Breast epithelium (tissue), 4 donors: Measurements from ENCODE around the gene UTP18. TPM values are rescaled to one million over a fixed set of nuclear protein-coding genes. Genes with fewer than 3 reads are reported as not detected.

Experiments used
- DNase-seq, 2 donors: peaks; one replicate each; pipeline ENCODE4 v3.0.0-alpha.2; 2019; ENCODE audit warnings: low spot score in 2 of 2
- H3K27ac ChIP-seq, 2 donors: fragments of 200-600 bp; sonication (generic) in 1 of 2; one replicate each; pipeline ENCODE4 v1.5.1; 2016 to 2019; ENCODE audit warnings: mild to moderate bottlenecking in 1 of 2
- H3K27me3 ChIP-seq, 2 donors: fragments of 200-600 bp; sonication (generic) in 1 of 2; one replicate each; pipeline versions ENCODE4 v1.5.1 to v1.6.0; 2017 to 2019; ENCODE audit warnings: control low read depth in 1 of 2, mild to moderate bottlenecking in 1 of 2
- H3K36me3 ChIP-seq: fragments of 200-600 bp; one replicate; pipeline ENCODE4 v1.5.1; 2019
- H3K4me1 ChIP-seq, 2 donors: fragments of 200-600 bp; sonication (generic); one replicate each; pipeline ENCODE4 v1.5.1; 2016 to 2019; ENCODE audit warnings: control low read depth in 1 of 2
- H3K4me3 ChIP-seq, 3 donors: fragments of 200-600 bp; sonication (generic); 1 replicate in 2 of 3; 2 replicates in 1 of 3; pipeline ENCODE4 v1.5.1; 2016 to 2019; ENCODE audit warnings: mild to moderate bottlenecking in 3 of 3, moderate library complexity in 2 of 3
- H3K9me3 ChIP-seq, 2 donors: fragments of 200-600 bp; sonication (generic) in 1 of 2; one replicate each; pipeline ENCODE4 v1.5.1; 2016 to 2019; ENCODE audit warnings: control low read depth in 1 of 2
- POLR2A ChIP-seq: fragments of 450-650 bp; IDR thresholded peaks from one replicate; pipeline ENCODE4 v1.6.1; 2016; ENCODE audit warnings: antibody characterized with exemption, mild to moderate bottlenecking, moderate library complexity
- POLR2AphosphoS5 ChIP-seq, 3 donors: sonication (generic); formaldehyde crosslinking; IDR thresholded peaks; one replicate each; pipeline ENCODE4 v1.6.1; 2017; ENCODE audit warnings: antibody characterized with exemption in 3 of 3
- intact Hi-C: fragments of 100-400 bp; cut with DNase I; formaldehyde crosslinking; loops from one replicate; pipeline ENCODE4 v1.15.1; 2023; ENCODE audit warnings: low total_unique reads
- total RNA-seq, 3 donors: library from RNA; depleted of rRNA; stranded (reverse); fragments of >200 nt; gene quantifications; one replicate each; pipeline ENCODE4 v1.1.0, GENCODE V29; 2016
- TF ChIP-seq, protein P1 (sequence below), 3 donors: fragments of 450-650 bp; IDR thresholded peaks; one replicate each; pipeline ENCODE4 v1.5.1; 2016 to 2017; ENCODE audit warnings: antibody characterized with exemption in 3 of 3, mild to moderate bottlenecking in 3 of 3, moderate library complexity in 3 of 3

UTP18 gene
- total RNA-seq, 3 donors from 2014 or later = 30.6 to 47.2 (median 46.4) TPM

DNA sequence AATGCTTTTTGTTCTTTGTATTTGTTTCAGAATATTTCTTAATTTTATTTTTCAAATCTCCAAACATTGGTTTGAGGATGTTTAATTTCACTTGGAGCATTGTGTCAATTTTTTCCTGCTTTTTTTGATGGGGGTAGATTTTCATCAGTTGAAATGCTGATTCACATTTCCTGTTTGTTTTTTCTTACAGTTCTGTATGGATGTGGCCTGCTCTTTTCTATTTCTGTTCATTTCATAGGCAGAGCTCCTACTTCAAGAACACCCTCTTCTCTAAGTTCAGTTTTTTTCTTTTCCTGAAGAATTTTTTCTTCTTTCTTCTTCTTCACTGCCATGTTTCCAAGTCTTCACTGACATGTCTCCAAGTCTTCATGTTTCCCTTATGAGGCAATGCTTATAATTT, 9.3 kb upstream of the UTP18 start:
- TF ChIP-seq, protein P1, sequence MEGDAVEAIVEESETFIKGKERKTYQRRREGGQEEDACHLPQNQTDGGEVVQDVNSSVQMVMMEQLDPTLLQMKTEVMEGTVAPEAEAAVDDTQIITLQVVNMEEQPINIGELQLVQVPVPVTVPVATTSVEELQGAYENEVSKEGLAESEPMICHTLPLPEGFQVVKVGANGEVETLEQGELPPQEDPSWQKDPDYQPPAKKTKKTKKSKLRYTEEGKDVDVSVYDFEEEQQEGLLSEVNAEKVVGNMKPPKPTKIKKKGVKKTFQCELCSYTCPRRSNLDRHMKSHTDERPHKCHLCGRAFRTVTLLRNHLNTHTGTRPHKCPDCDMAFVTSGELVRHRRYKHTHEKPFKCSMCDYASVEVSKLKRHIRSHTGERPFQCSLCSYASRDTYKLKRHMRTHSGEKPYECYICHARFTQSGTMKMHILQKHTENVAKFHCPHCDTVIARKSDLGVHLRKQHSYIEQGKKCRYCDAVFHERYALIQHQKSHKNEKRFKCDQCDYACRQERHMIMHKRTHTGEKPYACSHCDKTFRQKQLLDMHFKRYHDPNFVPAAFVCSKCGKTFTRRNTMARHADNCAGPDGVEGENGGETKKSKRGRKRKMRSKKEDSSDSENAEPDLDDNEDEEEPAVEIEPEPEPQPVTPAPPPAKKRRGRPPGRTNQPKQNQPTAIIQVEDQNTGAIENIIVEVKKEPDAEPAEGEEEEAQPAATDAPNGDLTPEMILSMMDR (IDR thresholded peaks at IDR 0.05) = no peak
- no peak for TF ChIP-seq POLR2AphosphoS5 (IDR thresholded peaks at IDR 0.05)
- no peak for TF ChIP-seq POLR2A
- intact Hi-C loops = no loop called here
- no peak overlapping the region for H3K27ac ChIP-seq

DNA sequence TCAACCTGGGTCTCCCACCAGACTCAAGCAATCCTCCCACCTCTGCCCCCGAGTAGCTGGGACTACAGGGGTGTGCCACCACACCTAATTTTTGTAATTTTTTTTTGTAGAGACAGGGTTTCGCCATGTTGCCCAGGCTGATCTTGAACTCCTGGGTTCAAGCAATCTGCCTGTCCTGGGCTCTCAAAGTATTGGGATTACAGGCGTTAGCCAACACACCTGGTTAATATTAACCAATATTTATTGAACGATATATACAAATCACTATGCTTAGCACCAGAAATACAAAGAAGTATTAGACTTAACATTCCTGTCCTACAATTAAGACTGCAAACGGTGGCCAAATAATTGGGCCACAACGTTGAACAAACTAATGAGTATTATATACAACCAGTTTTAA, 4.7 kb upstream of the UTP18 start:
- Histone ChIP-seq H3K4me1 (peaks cover 0 to 15% of the 10 kb centered on the region in 2 donors), H3K36me3 (peaks cover 6% of the 10 kb centered on the region), H3K9me3 (no peaks in the 10 kb centered on the region), H3K27ac (no peak overlapping the region), H3K4me3 (no peak overlapping the region), H3K27me3 (no peaks in the 10 kb centered on the region)
- intact Hi-C loops = no loop called here
- no peak for TF ChIP-seq POLR2AphosphoS5 (IDR thresholded peaks at IDR 0.05)
- no peak for TF ChIP-seq POLR2A
- TF ChIP-seq, protein P1 (IDR thresholded peaks at IDR 0.05) = no peak
- DNase-seq = no peak

More for the DNA sequence above, 9.3 kb upstream of the UTP18 start:
- Histone ChIP-seq H3K36me3 (peaks cover 6% of the 10 kb centered on the region), H3K27me3 (no peaks in the 10 kb centered on the region), H3K4me3 (no peak overlapping the region), H3K9me3 (no peaks in the 10 kb centered on the region), H3K4me1 (peaks cover 0 to 4% of the 10 kb centered on the region in 2 donors)
- no peak for DNase-seq

GRCh38 chr17:51256101-51256500, 4.2 kb upstream of the UTP18 start:
- TF ChIP-seq POLR2AphosphoS5 (IDR thresholded peaks at IDR 0.05) (no peak), POLR2A (no peak)
- TF ChIP-seq, protein P1 (IDR thresholded peaks at IDR 0.05) = no peak

GRCh38 chr17:51257150-51258081, 2.9 kb upstream of the UTP18 start:
- no peak for DNase-seq
- peaks cover 0 to 15% of the 10 kb centered on the region in 2 donors for H3K4me1 ChIP-seq
- H3K36me3 ChIP-seq = peaks cover 6% of the 10 kb centered on the region
- no peaks in the 10 kb centered on the region for H3K27me3 ChIP-seq
- TF ChIP-seq POLR2A = no peak
- TF ChIP-seq, protein P1 (IDR thresholded peaks at IDR 0.05) = no peak
- no peak for TF ChIP-seq POLR2AphosphoS5 (IDR thresholded peaks at IDR 0.05)
- H3K4me3 ChIP-seq = no peak overlapping the region
- no peak overlapping the region for H3K27ac ChIP-seq
- no peaks in the 10 kb centered on the region for H3K9me3 ChIP-seq
- intact Hi-C loops = no loop called here

More at GRCh38 chr17:51256101-51256500, 4.2 kb upstream of the UTP18 start:
- no peak overlapping the region for H3K27ac ChIP-seq
- peaks cover 6% of the 10 kb centered on the region for H3K36me3 ChIP-seq
- DNase-seq = no peak
- intact Hi-C loops = no loop called here
- no peaks in the 10 kb centered on the region for H3K9me3 ChIP-seq
- H3K27me3 ChIP-seq = no peaks in the 10 kb centered on the region
- no peak overlapping the region for H3K4me3 ChIP-seq
- peaks cover 0 to 15% of the 10 kb centered on the region in 2 donors for H3K4me1 ChIP-seq
